ENCODE measurements around the gene KRT17. TPM values are rescaled to one million over a fixed set of nuclear protein-coding genes. Genes with fewer than 3 reads are reported as not detected.

KRT17 gene
- total RNA-seq, 1 experiment from 2014 or later: 472 TPM

GRCh38 chr17:41592601-41593305 is 31.6 kb downstream of the KRT17 start:
- intact Hi-C loops (cut with micrococcal nuclease; ENCODE audit: unreplicated experiment): no loop called here
- Mint-ChIP-seq H3K9me3 (ENCODE audit: low read depth, unreplicated experiment) (peaks cover 2% of the 10 kb centered on the region), H3K36me3 (ENCODE audit: insufficient read depth, unreplicated experiment) (no peaks in the 10 kb centered on the region), H3K4me3 (ENCODE audit: low read depth, unreplicated experiment) (no peak overlapping the region), H3K4me1 (ENCODE audit: low read depth, unreplicated experiment) (no peaks in the 10 kb centered on the region), H3K27ac (ENCODE audit: unreplicated experiment) (no peak overlapping the region), H3K27me3 (ENCODE audit: unreplicated experiment) (peaks cover 54% of the 10 kb centered on the region)
- CTCF ChIA-PET: interaction anchor here (0.7 to 2.3 kb wide), 6 partner anchors 8 to 631 kb away, joined by 3 to 5 read pairs (median 4); no protein-coding TSS in a partner anchor
- no peak for DNase-seq
- BruUV-seq (replicated peaks): no TSS peak
- no peak for TF ChIP-seq CTCF (IDR thresholded peaks at IDR 0.05; ENCODE audit: unreplicated experiment)

GRCh38 chr17:41589301-41589700 is 35.1 kb downstream of the KRT17 start:
- Mint-ChIP-seq H3K27me3 (ENCODE audit: unreplicated experiment) (peaks cover 34% of the 10 kb centered on the region), H3K4me3 (ENCODE audit: low read depth, unreplicated experiment) (no peak overlapping the region), H3K27ac (ENCODE audit: unreplicated experiment) (no peak overlapping the region), H3K9me3 (ENCODE audit: low read depth, unreplicated experiment) (peaks cover 2% of the 10 kb centered on the region), H3K4me1 (ENCODE audit: low read depth, unreplicated experiment) (peaks cover 3% of the 10 kb centered on the region), H3K36me3 (ENCODE audit: insufficient read depth, unreplicated experiment) (no peaks in the 10 kb centered on the region)
- BruUV-seq (replicated peaks): no TSS peak
- CTCF ChIA-PET: no interaction called here
- intact Hi-C loops (cut with micrococcal nuclease; ENCODE audit: unreplicated experiment): no loop called here
- DNase-seq: no peak
- TF ChIP-seq CTCF (IDR thresholded peaks at IDR 0.05; ENCODE audit: unreplicated experiment): peak; percentile 16

GRCh38 chr17:41588126-41588810 is 36.1 kb downstream of the KRT17 start:
- no TSS peak for BruUV-seq (replicated peaks)

GRCh38 chr17:41586863-41587495 is 37.4 kb downstream of the KRT17 start, which contains the start of gene KRT14:
TSS of gene KRT14 (minus strand) at chr17:41586895. CDS start at chr17:41586834, 61 bp downstream.
- CTCF ChIA-PET: no interaction called here
- no peak within 1 kb of the TSS for H3K4me3 Mint-ChIP-seq (ENCODE audit: low read depth, unreplicated experiment)
- no peak for DNase-seq

More at GRCh38 chr17:41588126-41588810, 36.1 kb downstream of the KRT17 start:
- CTCF ChIA-PET: no interaction called here
- Mint-ChIP-seq H3K36me3 (ENCODE audit: insufficient read depth, unreplicated experiment) (no peaks in the 10 kb centered on the region), H3K4me1 (ENCODE audit: low read depth, unreplicated experiment) (peaks cover 13% of the 10 kb centered on the region), H3K4me3 (ENCODE audit: low read depth, unreplicated experiment) (no peak overlapping the region), H3K27me3 (ENCODE audit: unreplicated experiment) (peaks cover 26% of the 10 kb centered on the region), H3K9me3 (ENCODE audit: low read depth, unreplicated experiment) (peaks cover 2% of the 10 kb centered on the region), H3K27ac (ENCODE audit: unreplicated experiment) (no peak overlapping the region)
- no peak for DNase-seq
- TF ChIP-seq CTCF (IDR thresholded peaks at IDR 0.05; ENCODE audit: unreplicated experiment): no peak
- intact Hi-C loops (cut with micrococcal nuclease; ENCODE audit: unreplicated experiment): no loop called here

More at GRCh38 chr17:41586863-41587495, 37.4 kb downstream of the KRT17 start, which contains the start of gene KRT14:
- Mint-ChIP-seq H3K27me3 (ENCODE audit: unreplicated experiment) (peaks cover 22% of the 10 kb centered on the region), H3K36me3 (ENCODE audit: insufficient read depth, unreplicated experiment) (peaks cover 4% of the 10 kb centered on the region), H3K9me3 (ENCODE audit: low read depth, unreplicated experiment) (peaks cover 2% of the 10 kb centered on the region), H3K27ac (ENCODE audit: unreplicated experiment) (no peak within 1 kb of the TSS), H3K4me1 (ENCODE audit: low read depth, unreplicated experiment) (peaks cover 26% of the 10 kb centered on the region)
- no TSS peak for BruUV-seq (replicated peaks)
- TF ChIP-seq CTCF (IDR thresholded peaks at IDR 0.05; ENCODE audit: unreplicated experiment): no peak
- intact Hi-C loops (cut with micrococcal nuclease; ENCODE audit: unreplicated experiment): no loop called here
